ENCODE data around the gene CCNJ. TPM values are rescaled to one million over a fixed set of nuclear protein-coding genes. Genes with fewer than 3 reads are reported as not detected.

The CCNJ gene
- total and polyA plus RNA-seq, 2 of the 13 experiments (the other 11 are each of a cell fraction or from before 2014, with no cell fraction given): 14.1 to 21.5 TPM

DNA sequence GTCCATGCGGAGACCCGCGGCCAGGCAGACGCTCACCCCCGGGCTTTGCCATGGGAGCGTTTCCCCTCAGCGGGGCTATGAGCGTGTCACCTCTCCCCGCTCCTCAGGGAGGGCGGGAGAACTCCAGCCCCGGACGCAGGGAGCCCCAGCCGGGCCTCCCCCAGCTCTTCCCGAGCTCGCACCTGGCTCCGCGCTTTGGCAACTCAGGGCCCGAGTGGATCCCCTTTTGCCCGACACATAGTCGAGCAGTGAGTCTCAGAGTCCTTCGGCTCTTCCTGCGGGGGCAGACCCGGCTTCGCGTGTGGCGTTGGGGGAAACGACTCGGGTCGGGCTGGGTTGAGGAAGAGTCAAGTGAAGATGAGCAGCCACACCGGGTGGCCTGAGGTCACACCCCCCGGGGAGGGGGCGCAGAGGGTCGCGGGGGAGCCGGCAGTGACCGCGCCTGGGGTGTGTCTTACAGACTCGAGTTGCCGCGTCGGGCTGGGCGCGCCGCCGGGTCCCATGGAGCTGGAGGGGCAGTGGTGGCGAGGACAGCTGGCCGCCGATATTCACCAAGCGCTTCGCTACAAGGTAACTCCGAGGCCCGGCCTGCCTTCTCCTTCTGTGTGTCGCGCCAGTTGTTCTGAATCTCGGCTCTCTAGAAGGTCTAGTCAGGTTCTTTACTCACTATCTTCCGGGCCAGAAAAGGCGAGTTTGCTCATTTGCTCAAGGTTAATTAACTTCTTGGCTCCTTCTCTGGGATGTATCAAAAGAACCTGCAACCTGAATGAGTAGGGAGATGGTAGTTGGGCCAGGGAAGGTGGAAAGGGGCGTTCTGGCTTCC lies 721 bp downstream of the CCNJ start (continued):
- no peak for TF ChIP-seq ZNF577 (CRISPR knock-in tag; IDR thresholded peaks at IDR 0.05; ENCODE audit: borderline replicate concordance, low read depth)
- TF ChIP-seq, protein P1, sequence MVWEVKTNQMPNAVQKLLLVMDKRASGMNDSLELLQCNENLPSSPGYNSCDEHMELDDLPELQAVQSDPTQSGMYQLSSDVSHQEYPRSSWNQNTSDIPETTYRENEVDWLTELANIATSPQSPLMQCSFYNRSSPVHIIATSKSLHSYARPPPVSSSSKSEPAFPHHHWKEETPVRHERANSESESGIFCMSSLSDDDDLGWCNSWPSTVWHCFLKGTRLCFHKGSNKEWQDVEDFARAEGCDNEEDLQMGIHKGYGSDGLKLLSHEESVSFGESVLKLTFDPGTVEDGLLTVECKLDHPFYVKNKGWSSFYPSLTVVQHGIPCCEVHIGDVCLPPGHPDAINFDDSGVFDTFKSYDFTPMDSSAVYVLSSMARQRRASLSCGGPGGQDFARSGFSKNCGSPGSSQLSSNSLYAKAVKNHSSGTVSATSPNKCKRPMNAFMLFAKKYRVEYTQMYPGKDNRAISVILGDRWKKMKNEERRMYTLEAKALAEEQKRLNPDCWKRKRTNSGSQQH (CRISPR knock-in tag; IDR thresholded peaks at IDR 0.05; ENCODE audit: low read depth): 0 out of 2 replicates have a peak, but pooled peaks have one; percentile 14
- no peak for TF ChIP-seq ZNF562 (CRISPR knock-in tag; IDR thresholded peaks at IDR 0.05; ENCODE audit: borderline replicate concordance)
- 0 out of 2 replicates have a peak, but pooled peaks have one; percentile 70 for TF ChIP-seq ZFP41 (CRISPR knock-in tag; IDR thresholded peaks at IDR 0.05; ENCODE audit: borderline replicate concordance)
- no peak for TF ChIP-seq MATR3 (CRISPR knock-in tag; IDR thresholded peaks at IDR 0.05)
- 0 out of 3 replicates have a peak, but pooled peaks have one; percentile 6 for TF ChIP-seq MXI1 (IDR thresholded peaks at IDR 0.05; ENCODE audit: borderline replicate concordance, low read depth, low read length)
- no peak for TF ChIP-seq THYN1 (CRISPR knock-in tag; IDR thresholded peaks at IDR 0.05; ENCODE audit: borderline replicate concordance, low read depth)
- no peak for TF ChIP-seq ZNF660 (CRISPR knock-in tag; IDR thresholded peaks at IDR 0.05; ENCODE audit: borderline replicate concordance, low read depth)
- no peak; the same call in 1 of the 2 replicates for TF ChIP-seq ZSCAN12 (CRISPR knock-in tag; IDR thresholded peaks at IDR 0.05)
- TF ChIP-seq ATF7-NPFF (CRISPR knock-in tag; IDR thresholded peaks at IDR 0.05; ENCODE audit: low read depth): peak; percentile 50; the same call in 1 of the 2 replicates
- TF ChIP-seq, protein P2, sequence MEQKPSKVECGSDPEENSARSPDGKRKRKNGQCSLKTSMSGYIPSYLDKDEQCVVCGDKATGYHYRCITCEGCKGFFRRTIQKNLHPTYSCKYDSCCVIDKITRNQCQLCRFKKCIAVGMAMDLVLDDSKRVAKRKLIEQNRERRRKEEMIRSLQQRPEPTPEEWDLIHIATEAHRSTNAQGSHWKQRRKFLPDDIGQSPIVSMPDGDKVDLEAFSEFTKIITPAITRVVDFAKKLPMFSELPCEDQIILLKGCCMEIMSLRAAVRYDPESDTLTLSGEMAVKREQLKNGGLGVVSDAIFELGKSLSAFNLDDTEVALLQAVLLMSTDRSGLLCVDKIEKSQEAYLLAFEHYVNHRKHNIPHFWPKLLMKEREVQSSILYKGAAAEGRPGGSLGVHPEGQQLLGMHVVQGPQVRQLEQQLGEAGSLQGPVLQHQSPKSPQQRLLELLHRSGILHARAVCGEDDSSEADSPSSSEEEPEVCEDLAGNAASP (CRISPR knock-in tag; IDR thresholded peaks at IDR 0.05; ENCODE audit: borderline replicate concordance): peak; percentile 55; the same call in 1 of the 2 replicates
- TF ChIP-seq, protein P3, sequence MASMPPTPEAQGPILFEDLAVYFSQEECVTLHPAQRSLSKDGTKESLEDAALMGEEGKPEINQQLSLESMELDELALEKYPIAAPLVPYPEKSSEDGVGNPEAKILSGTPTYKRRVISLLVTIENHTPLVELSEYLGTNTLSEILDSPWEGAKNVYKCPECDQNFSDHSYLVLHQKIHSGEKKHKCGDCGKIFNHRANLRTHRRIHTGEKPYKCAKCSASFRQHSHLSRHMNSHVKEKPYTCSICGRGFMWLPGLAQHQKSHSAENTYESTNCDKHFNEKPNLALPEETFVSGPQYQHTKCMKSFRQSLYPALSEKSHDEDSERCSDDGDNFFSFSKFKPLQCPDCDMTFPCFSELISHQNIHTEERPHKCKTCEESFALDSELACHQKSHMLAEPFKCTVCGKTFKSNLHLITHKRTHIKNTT (CRISPR knock-in tag; IDR thresholded peaks at IDR 0.05): no peak
- no peak for TF ChIP-seq HNRNPK (IDR thresholded peaks at IDR 0.05; ENCODE audit: low read depth, low read length, poor library complexity, severe bottlenecking)
- TF ChIP-seq, protein P4, sequence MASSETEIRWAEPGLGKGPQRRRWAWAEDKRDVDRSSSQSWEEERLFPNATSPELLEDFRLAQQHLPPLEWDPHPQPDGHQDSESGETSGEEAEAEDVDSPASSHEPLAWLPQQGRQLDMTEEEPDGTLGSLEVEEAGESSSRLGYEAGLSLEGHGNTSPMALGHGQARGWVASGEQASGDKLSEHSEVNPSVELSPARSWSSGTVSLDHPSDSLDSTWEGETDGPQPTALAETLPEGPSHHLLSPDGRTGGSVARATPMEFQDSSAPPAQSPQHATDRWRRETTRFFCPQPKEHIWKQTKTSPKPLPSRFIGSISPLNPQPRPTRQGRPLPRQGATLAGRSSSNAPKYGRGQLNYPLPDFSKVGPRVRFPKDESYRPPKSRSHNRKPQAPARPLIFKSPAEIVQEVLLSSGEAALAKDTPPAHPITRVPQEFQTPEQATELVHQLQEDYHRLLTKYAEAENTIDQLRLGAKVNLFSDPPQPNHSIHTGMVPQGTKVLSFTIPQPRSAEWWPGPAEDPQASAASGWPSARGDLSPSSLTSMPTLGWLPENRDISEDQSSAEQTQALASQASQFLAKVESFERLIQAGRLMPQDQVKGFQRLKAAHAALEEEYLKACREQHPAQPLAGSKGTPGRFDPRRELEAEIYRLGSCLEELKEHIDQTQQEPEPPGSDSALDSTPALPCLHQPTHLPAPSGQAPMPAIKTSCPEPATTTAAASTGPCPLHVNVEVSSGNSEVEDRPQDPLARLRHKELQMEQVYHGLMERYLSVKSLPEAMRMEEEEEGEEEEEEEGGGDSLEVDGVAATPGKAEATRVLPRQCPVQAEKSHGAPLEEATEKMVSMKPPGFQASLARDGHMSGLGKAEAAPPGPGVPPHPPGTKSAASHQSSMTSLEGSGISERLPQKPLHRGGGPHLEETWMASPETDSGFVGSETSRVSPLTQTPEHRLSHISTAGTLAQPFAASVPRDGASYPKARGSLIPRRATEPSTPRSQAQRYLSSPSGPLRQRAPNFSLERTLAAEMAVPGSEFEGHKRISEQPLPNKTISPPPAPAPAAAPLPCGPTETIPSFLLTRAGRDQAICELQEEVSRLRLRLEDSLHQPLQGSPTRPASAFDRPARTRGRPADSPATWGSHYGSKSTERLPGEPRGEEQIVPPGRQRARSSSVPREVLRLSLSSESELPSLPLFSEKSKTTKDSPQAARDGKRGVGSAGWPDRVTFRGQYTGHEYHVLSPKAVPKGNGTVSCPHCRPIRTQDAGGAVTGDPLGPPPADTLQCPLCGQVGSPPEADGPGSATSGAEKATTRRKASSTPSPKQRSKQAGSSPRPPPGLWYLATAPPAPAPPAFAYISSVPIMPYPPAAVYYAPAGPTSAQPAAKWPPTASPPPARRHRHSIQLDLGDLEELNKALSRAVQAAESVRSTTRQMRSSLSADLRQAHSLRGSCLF (CRISPR knock-in tag; IDR thresholded peaks at IDR 0.05; ENCODE audit: borderline replicate concordance): no peak
- TF ChIP-seq ZNF737 (CRISPR knock-in tag; IDR thresholded peaks at IDR 0.05; ENCODE audit: borderline replicate concordance): peak; percentile 62; the same call in 1 of the 2 replicates
- no peak for TF ChIP-seq ZNF451 (CRISPR knock-in tag; IDR thresholded peaks at IDR 0.05)

All from HepG2 (cell line).